Measurements from ENCODE around the gene MMEL1. TPM values are rescaled to one million over a fixed set of nuclear protein-coding genes. Genes with fewer than 3 reads are reported as not detected.

The MMEL1 gene
- total RNA-seq, 2 donors from 2014 or later, result 4.6 to 13.6 TPM

DNA sequence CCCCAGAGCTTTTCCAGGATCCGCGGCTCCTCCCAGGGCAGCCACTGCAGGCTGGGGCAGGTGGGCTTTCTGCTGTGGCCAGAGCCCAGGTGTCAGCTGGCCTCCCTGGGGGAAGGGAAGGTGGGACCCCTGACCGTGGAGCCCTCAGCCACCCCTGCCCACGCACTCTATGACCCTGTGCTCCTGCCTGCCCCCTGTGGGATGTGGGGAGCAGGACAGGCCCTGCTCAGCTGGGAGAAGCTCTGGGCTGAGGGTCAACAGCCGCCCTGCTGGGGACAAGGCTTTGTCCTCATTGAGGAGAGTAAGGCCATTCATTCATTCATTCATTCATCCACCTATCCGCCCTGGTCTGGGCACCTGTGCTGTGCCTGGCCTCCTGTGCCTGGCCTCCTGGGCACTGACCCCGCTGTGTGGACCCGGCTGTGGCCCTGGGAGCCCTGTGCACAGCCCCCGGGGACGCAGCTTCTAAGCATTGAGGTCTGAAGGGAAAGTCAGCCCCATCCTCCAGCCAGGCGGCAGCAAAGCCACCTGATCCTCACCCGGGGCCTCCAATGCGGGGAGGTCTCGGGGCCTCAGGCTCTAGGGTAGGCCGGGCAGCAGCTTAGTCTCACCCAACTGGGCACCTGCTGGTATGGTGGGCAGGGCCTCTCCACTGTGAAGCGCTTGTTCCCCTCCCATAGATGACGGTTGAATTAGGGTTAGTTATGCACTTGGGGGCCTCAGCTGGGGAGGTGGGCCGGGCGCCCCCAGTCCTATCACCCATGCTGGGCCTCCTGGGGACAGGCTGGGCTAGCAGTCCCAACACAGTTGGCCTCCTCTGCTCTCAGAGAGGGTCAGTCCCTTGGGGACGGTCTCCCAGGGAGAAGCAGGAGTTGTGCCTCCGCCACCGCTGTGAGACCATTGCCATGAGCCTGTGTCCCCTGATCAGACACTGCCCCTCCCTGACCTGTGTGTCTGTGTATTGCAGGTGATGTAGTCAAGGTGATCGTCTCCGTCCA is 70.6 kb downstream of the MMEL1 start:
- H3K27me3 ChIP-seq (replicated peaks; ENCODE audit: insufficient read depth), result no peaks in the 10 kb centered on the region
- intact Hi-C loops (cut with DNase I), result no loop called here
- H3K4me1 ChIP-seq (replicated peaks), result peaks cover 7% of the 10 kb centered on the region
- H3K36me3 ChIP-seq, result no peaks in the 10 kb centered on the region
- H3K27ac ChIP-seq, result no peak overlapping the region
- TF ChIP-seq, protein P1, sequence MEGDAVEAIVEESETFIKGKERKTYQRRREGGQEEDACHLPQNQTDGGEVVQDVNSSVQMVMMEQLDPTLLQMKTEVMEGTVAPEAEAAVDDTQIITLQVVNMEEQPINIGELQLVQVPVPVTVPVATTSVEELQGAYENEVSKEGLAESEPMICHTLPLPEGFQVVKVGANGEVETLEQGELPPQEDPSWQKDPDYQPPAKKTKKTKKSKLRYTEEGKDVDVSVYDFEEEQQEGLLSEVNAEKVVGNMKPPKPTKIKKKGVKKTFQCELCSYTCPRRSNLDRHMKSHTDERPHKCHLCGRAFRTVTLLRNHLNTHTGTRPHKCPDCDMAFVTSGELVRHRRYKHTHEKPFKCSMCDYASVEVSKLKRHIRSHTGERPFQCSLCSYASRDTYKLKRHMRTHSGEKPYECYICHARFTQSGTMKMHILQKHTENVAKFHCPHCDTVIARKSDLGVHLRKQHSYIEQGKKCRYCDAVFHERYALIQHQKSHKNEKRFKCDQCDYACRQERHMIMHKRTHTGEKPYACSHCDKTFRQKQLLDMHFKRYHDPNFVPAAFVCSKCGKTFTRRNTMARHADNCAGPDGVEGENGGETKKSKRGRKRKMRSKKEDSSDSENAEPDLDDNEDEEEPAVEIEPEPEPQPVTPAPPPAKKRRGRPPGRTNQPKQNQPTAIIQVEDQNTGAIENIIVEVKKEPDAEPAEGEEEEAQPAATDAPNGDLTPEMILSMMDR (IDR thresholded peaks at IDR 0.05), result peak in 2 of 4 experiments; percentile 23 to 46
- no peak for TF ChIP-seq POLR2A (IDR thresholded peaks at IDR 0.05)
- no peak overlapping the region for H3K4me3 ChIP-seq
- 89% methylated on average over 24 of the region's 24 CpGs for WGBS
- no peaks in the 10 kb centered on the region for H3K9me3 ChIP-seq
- no peak for DNase-seq (ENCODE audit: low spot score)

DNA sequence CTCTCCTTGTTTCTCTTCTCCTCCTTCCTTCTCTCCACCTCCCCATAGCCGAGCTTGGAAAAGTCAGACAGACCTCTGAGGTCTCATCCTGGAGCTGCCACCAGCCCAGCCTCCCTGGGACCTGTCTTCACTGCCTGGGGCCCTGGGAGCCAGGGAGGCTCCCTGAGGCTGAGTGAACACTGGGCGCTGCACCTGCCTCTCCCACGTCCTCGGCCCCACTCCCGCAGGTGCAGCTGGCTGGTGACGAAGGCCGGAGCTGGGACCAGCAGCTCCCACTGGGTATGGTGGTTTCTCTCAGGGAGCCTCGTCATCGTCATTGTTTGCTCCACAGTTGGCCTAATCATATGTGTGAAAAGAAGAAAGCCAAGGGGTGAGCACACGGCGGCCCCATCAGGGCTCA is 71.4 kb downstream of the MMEL1 start:
- WGBS, result 85% methylated on average over 11 of the region's 11 CpGs
- intact Hi-C loops (cut with DNase I), result no loop called here
- no peak overlapping the region for H3K27ac ChIP-seq
- H3K36me3 ChIP-seq, result no peaks in the 10 kb centered on the region
- DNase-seq (ENCODE audit: low spot score), result no peak
- H3K9me3 ChIP-seq, result no peaks in the 10 kb centered on the region
- H3K4me1 ChIP-seq (replicated peaks), result peaks cover 9% of the 10 kb centered on the region
- no peaks in the 10 kb centered on the region for H3K27me3 ChIP-seq (replicated peaks; ENCODE audit: insufficient read depth)
- TF ChIP-seq, protein P1 (IDR thresholded peaks at IDR 0.05), result no peak
- no peak for TF ChIP-seq POLR2AphosphoS5 (IDR thresholded peaks at IDR 0.05)
- no peak for TF ChIP-seq POLR2A (IDR thresholded peaks at IDR 0.05)
- no peak overlapping the region for H3K4me3 ChIP-seq

DNA sequence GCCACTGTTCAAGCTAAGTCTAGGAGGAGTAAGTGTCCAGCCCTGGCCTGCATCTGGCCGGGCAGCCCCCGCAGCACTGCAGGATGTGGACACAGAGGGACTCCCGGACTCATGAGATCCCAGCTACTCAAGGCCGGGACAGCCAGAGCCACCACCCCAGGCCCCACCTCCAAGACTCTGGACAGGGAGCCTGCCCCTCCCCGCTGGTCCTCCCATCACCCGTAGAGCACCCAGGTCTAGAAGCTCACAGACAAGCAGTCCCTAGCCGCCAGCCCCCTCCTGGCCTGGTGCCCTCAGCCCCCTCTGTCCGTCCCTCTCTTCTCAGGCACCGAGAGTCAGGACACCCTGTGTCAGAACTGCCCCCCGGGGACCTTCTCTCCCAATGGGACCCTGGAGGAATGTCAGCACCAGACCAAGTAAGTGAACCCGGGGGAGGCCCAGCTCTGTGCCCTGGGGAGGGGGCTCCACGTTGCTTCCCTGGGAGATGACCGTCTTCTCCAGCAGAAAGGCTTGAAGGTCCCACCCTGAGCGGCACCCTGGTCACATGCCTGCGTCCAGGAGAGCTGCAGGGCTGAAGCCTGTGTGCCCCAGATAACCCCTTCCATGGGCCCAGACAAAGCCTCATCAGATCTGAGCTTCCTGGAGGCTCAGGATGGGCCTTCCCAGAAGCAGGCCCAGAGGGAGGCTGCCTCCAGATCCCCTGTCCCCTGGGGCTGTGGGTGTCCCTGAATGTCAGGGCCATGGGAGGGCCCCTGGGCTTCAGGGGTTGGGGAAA is 72.3 kb downstream of the MMEL1 start:
- Histone ChIP-seq H3K4me3 (no peak overlapping the region), H3K27me3 (replicated peaks; ENCODE audit: insufficient read depth) (no peaks in the 10 kb centered on the region), H3K36me3 (no peaks in the 10 kb centered on the region), H3K4me1 (replicated peaks) (peaks cover 15% of the 10 kb centered on the region), H3K9me3 (no peaks in the 10 kb centered on the region), H3K27ac (no peak overlapping the region)
- no peak for TF ChIP-seq POLR2AphosphoS5 (IDR thresholded peaks at IDR 0.05)
- no peak for TF ChIP-seq POLR2A (IDR thresholded peaks at IDR 0.05)
- TF ChIP-seq, protein P1 (IDR thresholded peaks at IDR 0.05), result no peak
- 88% methylated on average over 15 of the region's 15 CpGs for WGBS
- intact Hi-C loops (cut with DNase I), result no loop called here
- no peak for DNase-seq (ENCODE audit: low spot score)

DNA sequence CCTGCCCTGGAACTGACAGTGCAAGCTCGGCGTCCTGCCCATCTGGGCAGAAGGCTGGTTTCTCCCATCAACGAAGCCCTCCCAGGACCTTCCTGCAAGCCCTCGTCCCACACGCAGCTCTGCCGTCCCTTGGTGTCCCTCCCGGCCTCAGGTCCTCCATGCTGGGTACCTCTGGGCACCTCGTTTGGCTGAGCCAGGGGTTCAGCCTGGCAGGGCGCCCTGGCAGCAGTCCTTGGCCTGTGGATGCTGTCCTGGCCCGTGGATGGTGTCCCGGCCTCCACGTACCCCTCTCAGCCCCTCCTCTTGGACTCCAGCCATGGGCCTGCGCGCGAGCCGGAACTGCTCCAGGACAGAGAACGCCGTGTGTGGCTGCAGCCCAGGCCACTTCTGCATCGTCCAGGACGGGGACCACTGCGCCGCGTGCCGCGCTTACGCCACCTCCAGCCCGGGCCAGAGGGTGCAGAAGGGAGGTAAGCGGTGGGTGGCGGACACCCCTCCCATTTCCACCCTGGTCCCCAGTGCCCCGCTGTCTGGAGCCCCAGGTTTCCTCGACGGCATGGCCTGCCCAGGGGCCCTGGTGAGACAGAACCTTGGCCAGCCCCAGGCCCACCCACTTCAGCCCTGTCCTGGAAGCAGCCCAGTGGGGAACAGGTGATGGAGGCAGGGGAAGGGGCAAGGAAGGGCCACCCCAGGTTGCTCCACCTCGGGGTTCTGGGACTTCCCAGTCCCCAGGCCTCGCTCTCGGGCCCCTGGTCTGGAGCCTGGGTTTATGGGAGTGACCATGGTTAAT is 73.1 kb downstream of the MMEL1 start:
- H3K4me3 ChIP-seq, result no peak overlapping the region
- 86% methylated on average over 34 of the region's 35 CpGs for WGBS
- peaks cover 20% of the 10 kb centered on the region for H3K4me1 ChIP-seq (replicated peaks)
- intact Hi-C loops (cut with DNase I), result no loop called here
- no peak overlapping the region for H3K27ac ChIP-seq
- no peaks in the 10 kb centered on the region for H3K36me3 ChIP-seq
- H3K27me3 ChIP-seq (replicated peaks; ENCODE audit: insufficient read depth), result no peaks in the 10 kb centered on the region
- TF ChIP-seq POLR2A (IDR thresholded peaks at IDR 0.05) (no peak), POLR2AphosphoS5 (IDR thresholded peaks at IDR 0.05) (no peak)
- TF ChIP-seq, protein P1 (IDR thresholded peaks at IDR 0.05), result no peak
- no peaks in the 10 kb centered on the region for H3K9me3 ChIP-seq
- DNase-seq (ENCODE audit: low spot score), result no peak

All from prostate gland (tissue), 2 donors.